Umbilical cord (tissue), 2 donors: ENCODE measurements around the gene BNC1. TPM values are rescaled to one million over a fixed set of nuclear protein-coding genes. Genes with fewer than 3 reads are reported as not detected.

Source experiments
- DNase-seq: peaks from one replicate; pipeline ENCODE4 v3.0.0-alpha.2; 2015; ENCODE audit warnings: low spot score
- total RNA-seq: library from RNA; depleted of rRNA; stranded (reverse); fragments of >200 nt; gene quantifications from one replicate; pipeline ENCODE4 v1.2.3, GENCODE V29; 2014; ENCODE audit warnings: low replicate concordance; ENCODE audit not compliant: insufficient read depth

The BNC1 gene, protein sequence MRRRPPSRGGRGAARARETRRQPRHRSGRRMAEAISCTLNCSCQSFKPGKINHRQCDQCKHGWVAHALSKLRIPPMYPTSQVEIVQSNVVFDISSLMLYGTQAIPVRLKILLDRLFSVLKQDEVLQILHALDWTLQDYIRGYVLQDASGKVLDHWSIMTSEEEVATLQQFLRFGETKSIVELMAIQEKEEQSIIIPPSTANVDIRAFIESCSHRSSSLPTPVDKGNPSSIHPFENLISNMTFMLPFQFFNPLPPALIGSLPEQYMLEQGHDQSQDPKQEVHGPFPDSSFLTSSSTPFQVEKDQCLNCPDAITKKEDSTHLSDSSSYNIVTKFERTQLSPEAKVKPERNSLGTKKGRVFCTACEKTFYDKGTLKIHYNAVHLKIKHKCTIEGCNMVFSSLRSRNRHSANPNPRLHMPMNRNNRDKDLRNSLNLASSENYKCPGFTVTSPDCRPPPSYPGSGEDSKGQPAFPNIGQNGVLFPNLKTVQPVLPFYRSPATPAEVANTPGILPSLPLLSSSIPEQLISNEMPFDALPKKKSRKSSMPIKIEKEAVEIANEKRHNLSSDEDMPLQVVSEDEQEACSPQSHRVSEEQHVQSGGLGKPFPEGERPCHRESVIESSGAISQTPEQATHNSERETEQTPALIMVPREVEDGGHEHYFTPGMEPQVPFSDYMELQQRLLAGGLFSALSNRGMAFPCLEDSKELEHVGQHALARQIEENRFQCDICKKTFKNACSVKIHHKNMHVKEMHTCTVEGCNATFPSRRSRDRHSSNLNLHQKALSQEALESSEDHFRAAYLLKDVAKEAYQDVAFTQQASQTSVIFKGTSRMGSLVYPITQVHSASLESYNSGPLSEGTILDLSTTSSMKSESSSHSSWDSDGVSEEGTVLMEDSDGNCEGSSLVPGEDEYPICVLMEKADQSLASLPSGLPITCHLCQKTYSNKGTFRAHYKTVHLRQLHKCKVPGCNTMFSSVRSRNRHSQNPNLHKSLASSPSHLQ
- total RNA-seq = 6.3 TPM

GRCh38 chr15:83284559-83285283, at the start of gene BNC1:
Gene BNC1 (minus strand): TSS chr15:83284664. CDS start chr15:83284628, 36 bp downstream.
- DNase-seq = peak; percentile 39

- DNase-seq = no peak
Observed at GRCh38 chr15:83327041-83327440, 42.6 kb upstream of the BNC1 start.

- no peak for DNase-seq
Observed at GRCh38 chr15:83324799-83325198, 40.3 kb upstream of the BNC1 start.

- DNase-seq = no peak
Observed at GRCh38 chr15:83323296-83323711, 38.8 kb upstream of the BNC1 start.

DNA sequence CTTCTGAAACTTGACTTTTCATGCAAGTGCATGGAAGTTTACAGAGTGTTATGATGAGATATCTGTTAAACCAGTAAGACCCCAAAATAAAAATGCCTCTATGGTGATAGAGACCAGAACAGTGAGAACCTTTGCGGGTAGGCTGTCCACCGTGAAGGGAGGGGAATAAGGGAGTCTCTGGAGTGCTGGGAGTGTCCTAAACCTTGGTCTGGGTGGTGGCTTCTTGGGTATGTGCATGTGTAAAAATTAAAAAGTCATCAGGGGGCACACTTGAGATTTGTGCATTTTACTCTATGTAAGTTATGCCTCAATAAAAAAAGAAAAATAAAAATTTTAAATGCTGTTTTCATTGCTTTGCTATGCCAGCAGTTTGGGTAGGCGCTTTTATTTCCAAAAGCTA, 38.2 kb upstream of the BNC1 start:
- no peak for DNase-seq

GRCh38 chr15:83322061-83322460, 37.6 kb upstream of the BNC1 start:
- DNase-seq = peak; percentile 59

- no peak for DNase-seq
Observed at GRCh38 chr15:83320844-83321243, 36.4 kb upstream of the BNC1 start.

GRCh38 chr15:83320404-83320803, 35.9 kb upstream of the BNC1 start:
- no peak for DNase-seq

GRCh38 chr15:83319771-83320170, 35.3 kb upstream of the BNC1 start:
- no peak for DNase-seq

GRCh38 chr15:83318861-83319415, 34.5 kb upstream of the BNC1 start:
- no peak for DNase-seq

DNA sequence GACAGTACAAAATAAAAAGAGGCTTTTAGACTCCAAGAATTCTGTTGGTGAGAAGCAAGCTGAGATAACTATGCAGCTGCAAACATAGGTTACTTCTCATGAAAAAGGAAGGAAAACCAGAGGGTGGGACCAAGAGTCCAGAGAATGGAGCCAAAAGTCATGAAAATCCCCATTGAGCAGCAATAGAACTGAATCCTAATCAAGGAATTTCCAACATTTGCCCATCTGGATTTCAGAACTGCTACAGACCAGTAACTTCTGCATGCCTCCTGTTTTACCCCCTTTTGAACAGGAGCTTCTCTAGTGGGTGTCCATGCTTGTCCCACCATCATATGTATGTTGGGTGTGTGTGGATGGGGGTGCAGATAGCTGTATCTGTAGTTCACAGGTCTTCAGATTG, 33.6 kb upstream of the BNC1 start:
- no peak for DNase-seq

GRCh38 chr15:83312071-83312470, 27.6 kb upstream of the BNC1 start:
- no peak for DNase-seq

DNA sequence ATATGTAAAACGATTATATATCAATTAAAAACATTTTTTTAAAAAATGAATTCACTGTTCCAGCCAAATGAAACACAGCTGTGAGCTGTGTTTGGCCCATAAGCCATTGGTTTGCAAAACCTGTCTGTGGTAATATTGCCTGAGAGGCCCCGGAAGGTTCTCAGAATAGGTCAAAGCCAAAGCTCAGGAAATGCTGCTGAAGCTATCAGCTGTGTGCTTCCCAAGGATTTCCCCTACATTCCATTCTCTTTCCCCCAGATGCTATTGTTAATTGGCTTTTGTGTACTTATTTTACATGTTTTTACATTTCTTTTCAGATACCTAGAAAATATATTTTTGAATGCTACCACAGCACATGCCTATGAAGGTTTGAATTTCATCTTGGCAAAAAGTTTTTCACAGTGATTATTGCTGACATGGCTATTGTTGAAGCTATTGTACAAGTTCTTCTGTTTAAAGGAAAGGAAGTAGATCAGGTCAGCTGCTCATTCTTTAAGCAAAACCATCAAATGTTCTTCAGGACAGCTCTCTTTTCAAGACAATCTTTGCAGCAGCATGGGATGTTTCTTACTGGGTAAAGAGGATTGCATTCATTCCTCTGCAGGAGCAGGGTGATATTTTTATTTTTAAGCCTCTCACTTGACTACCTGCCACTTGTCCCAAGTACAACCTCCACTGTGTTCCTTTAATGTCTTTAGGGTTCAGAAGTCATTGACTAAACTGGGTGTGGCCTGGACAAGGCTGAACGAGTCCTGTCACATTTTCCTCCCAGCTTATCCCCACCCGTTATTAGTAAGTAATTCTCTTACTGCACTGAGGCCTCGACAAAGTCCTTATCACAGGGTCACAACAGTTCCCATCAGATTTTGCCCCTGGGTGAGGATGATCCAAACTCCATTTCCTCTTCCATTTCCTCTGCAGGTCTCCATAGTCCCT, 26.3 kb upstream of the BNC1 start:
- no peak for DNase-seq

GRCh38 chr15:83308671-83309070, 24.2 kb upstream of the BNC1 start:
- DNase-seq = no peak

- no peak for DNase-seq
Observed at GRCh38 chr15:83306561-83306960, 22.1 kb upstream of the BNC1 start.

DNA sequence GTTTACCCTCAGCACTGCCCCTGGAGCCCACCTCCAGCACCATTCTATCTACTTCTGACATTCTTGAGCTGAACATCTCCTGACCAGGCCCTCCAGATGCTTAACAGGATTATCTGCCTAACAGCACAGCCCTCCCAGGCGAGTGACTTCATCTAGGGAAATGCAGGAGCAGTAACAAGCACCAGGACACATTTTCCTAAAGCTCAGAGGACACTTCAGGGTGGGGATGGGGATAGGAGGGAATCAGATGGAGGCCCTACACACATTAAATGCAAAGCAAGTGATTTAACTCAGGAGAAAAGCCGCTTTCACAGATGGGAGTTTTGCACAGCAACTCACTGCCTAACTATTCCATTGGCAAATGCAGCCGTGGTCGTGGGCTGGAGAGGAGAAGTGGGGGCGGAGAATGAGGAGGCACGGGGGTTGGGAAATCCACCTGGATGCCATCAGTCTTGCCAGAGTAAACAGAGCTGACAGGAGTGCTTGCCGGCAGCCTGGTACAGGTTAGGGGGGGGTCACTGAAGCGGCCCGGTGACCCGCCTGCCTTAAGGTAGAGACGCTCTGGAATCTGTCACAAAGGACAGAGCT, 21.3 kb upstream of the BNC1 start:
- peak; percentile 69 for DNase-seq

DNA sequence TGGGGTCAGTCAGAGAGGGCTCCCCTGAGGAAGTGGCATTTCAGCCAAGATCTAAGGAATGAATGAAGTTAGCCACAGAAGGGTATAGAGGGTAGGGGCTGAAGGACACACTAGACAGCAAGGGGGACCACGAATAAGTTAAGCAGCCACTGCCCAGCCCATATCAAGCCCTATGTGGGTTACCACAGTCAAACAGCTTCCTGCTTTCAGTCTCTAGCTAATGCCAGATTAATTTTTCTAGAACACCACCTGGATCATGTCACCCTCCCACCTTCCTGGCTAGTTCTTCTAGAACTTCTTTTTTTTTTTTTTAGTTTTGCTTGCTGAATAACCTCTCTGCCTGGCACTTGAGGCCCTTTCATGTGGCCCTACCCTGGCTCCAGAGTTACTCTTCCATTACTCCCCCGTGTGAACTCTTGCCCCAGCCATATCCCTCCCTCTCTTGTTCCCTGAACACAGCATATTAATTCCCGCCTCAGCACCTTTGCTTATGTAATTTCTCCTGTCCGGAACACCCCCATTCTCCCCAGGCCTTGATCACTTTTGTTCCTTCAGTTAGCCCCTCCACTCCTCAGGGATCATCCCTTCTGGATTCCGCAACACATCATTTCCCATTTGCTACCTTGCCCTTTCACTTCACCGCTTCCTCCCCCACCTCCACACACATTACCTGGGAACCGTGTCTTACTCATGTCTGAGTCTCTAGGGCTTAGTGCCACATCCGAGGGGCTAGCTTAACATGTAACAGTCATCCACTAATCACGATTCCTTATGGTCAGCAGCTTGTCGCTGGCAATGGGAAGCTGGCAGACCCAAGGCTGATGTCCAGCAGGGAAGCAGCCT, 20.6 kb upstream of the BNC1 start:
- no peak for DNase-seq

DNA sequence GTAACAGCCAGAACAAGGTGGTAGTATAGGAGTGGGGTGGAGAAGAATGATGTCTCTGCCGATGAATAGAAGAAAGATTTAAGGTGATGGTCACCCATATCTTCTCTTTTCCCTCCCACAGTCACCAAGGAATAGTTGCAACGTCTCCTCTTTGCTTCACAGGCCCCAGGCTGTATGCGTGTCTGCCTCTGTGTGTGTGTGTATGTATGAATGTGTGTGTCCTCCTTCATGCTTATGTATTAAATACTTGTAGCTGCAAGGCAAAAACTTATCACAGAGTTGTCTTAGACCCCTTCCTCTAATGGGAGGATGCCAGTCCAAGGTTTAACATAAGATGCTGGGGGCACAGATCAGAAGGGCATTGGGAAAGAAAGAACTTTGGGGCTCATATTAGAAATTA, 19.1 kb upstream of the BNC1 start:
- DNase-seq = no peak

DNA sequence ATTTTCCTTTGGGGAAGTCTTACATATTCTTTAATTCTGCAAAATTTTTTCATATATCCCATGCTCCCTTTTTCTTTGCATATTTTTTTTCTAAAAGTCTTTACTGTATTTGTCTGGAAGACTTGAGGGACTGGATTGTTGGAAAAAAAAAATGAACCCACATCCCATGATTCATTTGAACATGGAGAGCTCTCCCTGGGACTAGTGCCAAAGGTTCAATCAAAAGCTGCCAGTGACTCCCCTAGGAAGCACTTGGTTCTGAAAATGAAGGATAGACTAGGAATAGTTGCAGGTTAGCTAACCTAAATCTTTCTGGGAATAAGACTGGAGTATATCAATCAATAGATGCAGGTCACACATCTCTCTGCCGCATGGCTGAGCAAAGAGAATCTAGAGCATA, 16.4 kb upstream of the BNC1 start:
- no peak for DNase-seq
